ENCODE measurements around the gene PARP3.

GRCh38 chr3:51929420-51930003 lies 12.7 kb upstream of the PARP3 start:
- TF ChIP-seq, protein P1, sequence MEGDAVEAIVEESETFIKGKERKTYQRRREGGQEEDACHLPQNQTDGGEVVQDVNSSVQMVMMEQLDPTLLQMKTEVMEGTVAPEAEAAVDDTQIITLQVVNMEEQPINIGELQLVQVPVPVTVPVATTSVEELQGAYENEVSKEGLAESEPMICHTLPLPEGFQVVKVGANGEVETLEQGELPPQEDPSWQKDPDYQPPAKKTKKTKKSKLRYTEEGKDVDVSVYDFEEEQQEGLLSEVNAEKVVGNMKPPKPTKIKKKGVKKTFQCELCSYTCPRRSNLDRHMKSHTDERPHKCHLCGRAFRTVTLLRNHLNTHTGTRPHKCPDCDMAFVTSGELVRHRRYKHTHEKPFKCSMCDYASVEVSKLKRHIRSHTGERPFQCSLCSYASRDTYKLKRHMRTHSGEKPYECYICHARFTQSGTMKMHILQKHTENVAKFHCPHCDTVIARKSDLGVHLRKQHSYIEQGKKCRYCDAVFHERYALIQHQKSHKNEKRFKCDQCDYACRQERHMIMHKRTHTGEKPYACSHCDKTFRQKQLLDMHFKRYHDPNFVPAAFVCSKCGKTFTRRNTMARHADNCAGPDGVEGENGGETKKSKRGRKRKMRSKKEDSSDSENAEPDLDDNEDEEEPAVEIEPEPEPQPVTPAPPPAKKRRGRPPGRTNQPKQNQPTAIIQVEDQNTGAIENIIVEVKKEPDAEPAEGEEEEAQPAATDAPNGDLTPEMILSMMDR (IDR thresholded peaks at IDR 0.05; ENCODE audit: insufficient read depth, low read depth, low read length): no peak
- TF ChIP-seq EZH2 (IDR thresholded peaks at IDR 0.05; ENCODE audit: insufficient read depth, low read length): no peak

Data from astrocyte (in vitro differentiated cells and primary cell).